B cell (primary cell): ENCODE data around the gene ARHGAP26. TPM values are rescaled to one million over a fixed set of nuclear protein-coding genes. Genes with fewer than 3 reads are reported as not detected.

Source experiments
- ATAC-seq: fragments of 200-7000 bp; cut with Tn5 transposase; one replicate; pipeline ENCODE4 v1.10.0; 2021; ENCODE audit warnings: low read depth, mild to moderate bottlenecking, moderate number of reproducible peaks, moderate library complexity
- CTCF ChIA-PET: fragments of 350-600 bp; sonication (Branson Sonifier 250); formaldehyde crosslinking; loops from one replicate; lab custom pipeline; 2021; ENCODE audit warnings: antibody characterized with exemption, inconsistent platforms; lab: Charles Lee
- POLR2A ChIA-PET: fragments of 350-600 bp; sonication (Branson Sonifier 250); formaldehyde crosslinking; loops from one replicate; lab custom pipeline; 2021; ENCODE audit warnings: antibody characterized with exemption; lab: Charles Lee
- DNase-seq: peaks from one replicate; pipeline ENCODE4 v3.0.0; 2013
- H2AFZ ChIP-seq: 2 replicates; pipeline ENCODE4 v1.6.1; 2012; ENCODE audit warnings: mild to moderate bottlenecking, low read depth, low read length; ENCODE audit not compliant: insufficient read depth, poor library complexity, severe bottlenecking
- H3K27ac ChIP-seq, 2 donors: 1 replicate in 1 of 2; 2 replicates in 1 of 2; pipeline ENCODE4 v1.5.1; 2012 to 2013; ENCODE audit warnings: low read length in 2 of 2, mild to moderate bottlenecking in 2 of 2, moderate library complexity in 1 of 2
- H3K27me3 ChIP-seq, 4 experiments: fragments of 200-600 bp in 1 of 4; sonication (generic) in 1 of 4; replicated peaks in 1 of 4; 1 replicate in 2 of 4; 2 replicates in 2 of 4; pipeline versions ENCODE4 v1.6.1 to v1.7.0; 2013 to 2016; ENCODE audit warnings: low read length in 3 of 4, mild to moderate bottlenecking in 2 of 4, mixed read lengths in 1 of 4, moderate library complexity in 1 of 4; ENCODE audit not compliant: insufficient read depth in 4 of 4, control insufficient read depth in 3 of 4; ENCODE audit errors: control extremely low read depth in 1 of 4
- H3K36me3 ChIP-seq, 2 experiments: replicated peaks in 1 of 2; 1 replicate in 1 of 2; 2 replicates in 1 of 2; pipeline versions ENCODE4 v1.6.1 to v1.7.1; 2013; ENCODE audit warnings: low read length in 1 of 2; ENCODE audit not compliant: insufficient read depth in 2 of 2, control insufficient read depth in 1 of 2; ENCODE audit errors: control extremely low read depth in 1 of 2, extremely low read depth in 1 of 2
- H3K4me1 ChIP-seq, 2 donors: fragments of 200-600 bp in 1 of 2; sonication (generic) in 1 of 2; 1 replicate in 1 of 2; 2 replicates in 1 of 2; pipeline versions ENCODE4 v1.5.1 to v1.6.1; 2013 to 2017; ENCODE audit warnings: low read length in 2 of 2; ENCODE audit not compliant: control insufficient read depth in 2 of 2, insufficient read depth in 2 of 2
- H3K4me2 ChIP-seq: replicated peaks from 2 replicates; pipeline ENCODE3; 2012; ENCODE audit warnings: mild to moderate bottlenecking, low read depth, low read length; ENCODE audit not compliant: poor library complexity, severe bottlenecking
- H3K4me3 ChIP-seq, 5 experiments: fragments of 200-600 bp in 1 of 5; sonication (generic) in 1 of 5; 1 replicate in 3 of 5; 2 replicates in 2 of 5; pipeline versions ENCODE4 v1.5.1 to v1.7.0; 2011 to 2016; ENCODE audit warnings: low read length in 4 of 5, mild to moderate bottlenecking in 4 of 5, low read depth in 2 of 5, control low read depth in 1 of 5, moderate library complexity in 1 of 5; ENCODE audit not compliant: insufficient read depth in 1 of 5; ENCODE audit errors: control extremely low read depth in 1 of 5, extremely low read depth in 1 of 5
- H3K79me2 ChIP-seq: fragments of 200-600 bp; sonication (generic); one replicate; pipeline ENCODE4 v1.6.0; 2016; ENCODE audit warnings: low read length; ENCODE audit not compliant: control insufficient read depth, insufficient read depth
- H3K9ac ChIP-seq: fragments of 200-600 bp; sonication (generic); 2 replicates; pipeline ENCODE4 v1.6.1; 2017; ENCODE audit warnings: mild to moderate bottlenecking, low read length, moderate library complexity
- H3K9me3 ChIP-seq, 3 donors: one replicate each; pipeline versions ENCODE4 v1.6.1 to v1.7.1; 2013; ENCODE audit warnings: low read length in 2 of 3; ENCODE audit not compliant: control insufficient read depth in 2 of 3, insufficient read depth in 1 of 3; ENCODE audit errors: control extremely low read depth in 1 of 3
- H4K20me1 ChIP-seq: 2 replicates; pipeline ENCODE4 v1.6.0; 2012; ENCODE audit warnings: mild to moderate bottlenecking, low read length; ENCODE audit not compliant: insufficient read depth, control insufficient read depth, poor library complexity, severe bottlenecking
- H3K27ac Mint-ChIP-seq: one replicate; pipeline ENCODE4 v1.8.0; 2021; ENCODE audit warnings: mixed read lengths
- H3K27me3 Mint-ChIP-seq: one replicate; pipeline ENCODE4 v1.8.0; 2021; ENCODE audit warnings: mixed read lengths
- H3K4me1 Mint-ChIP-seq: one replicate; pipeline ENCODE4 v1.8.0; 2021; ENCODE audit warnings: mixed read lengths
- H3K4me3 Mint-ChIP-seq: one replicate; pipeline ENCODE4 v1.8.0; 2021; ENCODE audit warnings: mixed read lengths
- H3K9me3 Mint-ChIP-seq: one replicate; pipeline ENCODE4 v1.8.0; 2022; ENCODE audit warnings: mixed read lengths; ENCODE audit not compliant: insufficient read depth
- CTCF ChIP-seq: fragments of 200-600 bp; IDR thresholded peaks from one replicate; pipeline ENCODE4 v1.8.0; 2022; ENCODE audit warnings: antibody characterized with exemption, mild to moderate bottlenecking
- EZH2 ChIP-seq: IDR thresholded peaks from 2 replicates; pipeline ENCODE4 v1.6.1; 2012; ENCODE audit warnings: borderline replicate concordance, low read depth, mild to moderate bottlenecking, moderate library complexity, low read length; ENCODE audit not compliant: insufficient read depth, poor library complexity, severe bottlenecking
- WGBS: methylation state at CpG from one replicate; pipeline ENCODE4 v1.1.5; 2013; ENCODE audit warnings: missing lambda C conversion rate; ENCODE audit not compliant: insufficient coverage; 5-methylcytosine and 5-hydroxymethylcytosine counted together
- intact Hi-C: fragments of 100-400 bp; cut with micrococcal nuclease; formaldehyde crosslinking; loops from one replicate; pipeline ENCODE4 v1.10.0; 2022
- polyA plus RNA-seq: library from polyadenylated mRNA; depleted of rRNA; stranded (reverse); fragments of >200 nt; gene quantifications from 2 replicates; pipeline ENCODE4 v1.2.3, GENCODE V29; 2012
- total RNA-seq, 2 donors: library from RNA; stranded (reverse); fragments of 120-200 nt in 1 of 2; gene quantifications; 1 replicate in 1 of 2; 2 replicates in 1 of 2; pipeline versions ENCODE4 v1.2.3 to v1.2.4, GENCODE V29; 2013 to 2022

The ARHGAP26 gene
- total and polyA plus RNA-seq, 2 donors (not counting 1 experiment from before 2014, with no cell fraction given) = 1.8 to 22.5 TPM

GRCh38 chr5:142942901-142943300 is 172.7 kb downstream of the ARHGAP26 start:
- no peak overlapping the region for H3K4me3 ChIP-seq
- no peak for TF ChIP-seq CTCF
- TF ChIP-seq EZH2 = no peak
- DNase-seq (no peak), ATAC-seq (no peak)
- H3K27me3 ChIP-seq = no peaks in the 10 kb centered on the region
- H3K4me1 ChIP-seq = no peaks in the 10 kb centered on the region
- H2AFZ ChIP-seq = no peak overlapping the region
- Mint-ChIP-seq H3K4me3 (no peak overlapping the region), H3K27ac (no peak overlapping the region), H3K4me1 (peaks cover 3% of the 10 kb centered on the region), H3K27me3 (no peaks in the 10 kb centered on the region), H3K9me3 (peaks cover 2% of the 10 kb centered on the region)
- WGBS = 100% methylated on average over 2 of the region's 4 CpGs
- no peaks in the 10 kb centered on the region for H3K79me2 ChIP-seq
- no peak overlapping the region for H3K4me2 ChIP-seq
- H4K20me1 ChIP-seq = no peaks in the 10 kb centered on the region
- H3K9me3 ChIP-seq = no peaks in the 10 kb centered on the region
- POLR2A ChIA-PET = no interaction called here
- no peaks in the 10 kb centered on the region for H3K36me3 ChIP-seq
- H3K9ac ChIP-seq = no peak overlapping the region
- H3K27ac ChIP-seq = no peak overlapping the region
- intact Hi-C loops = no loop called here
- CTCF ChIA-PET = no interaction called here

- H3K4me1 ChIP-seq = no peaks in the 10 kb centered on the region
- Mint-ChIP-seq H3K27me3 (no peaks in the 10 kb centered on the region), H3K27ac (no peak overlapping the region), H3K4me3 (no peak overlapping the region), H3K9me3 (peaks cover 2% of the 10 kb centered on the region), H3K4me1 (peaks cover 3% of the 10 kb centered on the region)
- intact Hi-C loops = no loop called here
- no peaks in the 10 kb centered on the region for H3K79me2 ChIP-seq
- ATAC-seq (no peak), DNase-seq (no peak)
- ChIA-PET CTCF (no interaction called here), POLR2A (no interaction called here)
- H3K4me2 ChIP-seq = no peak overlapping the region
- H3K4me3 ChIP-seq = no peak overlapping the region
- no CpG with 5 or more reads among the region's 1 CpG for WGBS
- no peaks in the 10 kb centered on the region for H3K9me3 ChIP-seq
- H3K36me3 ChIP-seq = no peaks in the 10 kb centered on the region
- no peaks in the 10 kb centered on the region for H4K20me1 ChIP-seq
- H2AFZ ChIP-seq = no peak overlapping the region
- TF ChIP-seq EZH2 (no peak), CTCF (no peak)
- H3K9ac ChIP-seq = no peak overlapping the region
- H3K27me3 ChIP-seq = no peaks in the 10 kb centered on the region
- H3K27ac ChIP-seq = no peak overlapping the region
Measured at GRCh38 chr5:142944140-142944539, 174.0 kb downstream of the ARHGAP26 start.
